Vein endothelial cell (primary cell): ENCODE data around the gene PRND. TPM values are rescaled to one million over a fixed set of nuclear protein-coding genes. Genes with fewer than 3 reads are reported as not detected.

ENCODE experiments used
- total RNA-seq: library from RNA; depleted of rRNA; stranded (reverse); fragments of >200 nt; gene quantifications from 2 replicates; pipeline ENCODE4 v1.2.3, GENCODE V29; 2012

The PRND gene
- 9.5 and 10.6 TPM in 2 replicates for total RNA-seq

GRCh38 chr20:4721719-4722118, at the start of gene PRND:
Gene PRND (plus strand): TSS chr20:4721909. CDS start chr20:4724552, 2,643 bp downstream.

Other genes starting within 250 kb of the PRND start
- 81.5 and 85.6 TPM in 2 replicates for gene PRNP, start 35.5 kb upstream of the PRND start, total RNA-seq
- gene RASSF2, start 101.7 kb downstream of the PRND start, total RNA-seq, result 96.4 and 109 TPM in 2 replicates